Mucosa of descending colon (tissue), 3 donors: ENCODE results near the gene FAM89A. TPM values are rescaled to one million over a fixed set of nuclear protein-coding genes. Genes with fewer than 3 reads are reported as not detected.
A peak's percentile ranks its signal among the peaks of the same experiment; 100 is the strongest.
"Not testable (repeated sequence)": the region's sequence is repeated elsewhere in the genome, so short reads cannot be mapped to it uniquely, and the experiment has no call there.

Experiments used
- ATAC-seq: fragments of 200-7000 bp; cut with Tn5 transposase; one replicate; pipeline ENCODE4 v1.9.1; 2020; ENCODE audit warnings: mild to moderate bottlenecking, moderate library complexity
- DNase-seq, 3 donors: peaks; one replicate each; pipeline ENCODE4 v3.0.0-alpha.2; 2020
- H3K36me3 ChIP-seq: fragments of 200-600 bp; one replicate; pipeline ENCODE4 v1.8.0; 2021; ENCODE audit warnings: low read depth, mild to moderate bottlenecking
- H3K4me1 ChIP-seq: fragments of 200-600 bp; one replicate; pipeline ENCODE4 v1.8.0; 2021; ENCODE audit warnings: low read depth, mild to moderate bottlenecking
- H3K4me3 ChIP-seq: fragments of 200-600 bp; one replicate; pipeline ENCODE4 v1.8.0; 2021; ENCODE audit warnings: mild to moderate bottlenecking
- H3K9me3 ChIP-seq: fragments of 200-600 bp; one replicate; pipeline ENCODE4 v1.8.0; 2021; ENCODE audit warnings: mild to moderate bottlenecking
- CTCF ChIP-seq: fragments of 200-600 bp; IDR thresholded peaks from one replicate; pipeline ENCODE4 v1.8.0; 2022; ENCODE audit warnings: antibody characterized with exemption, mild to moderate bottlenecking
- intact Hi-C, 2 donors: fragments of 100-400 bp; cut with DNase I in 1 of 2; cut with micrococcal nuclease in 1 of 2; formaldehyde crosslinking; loops; one replicate each; pipeline versions ENCODE4 v1.11.0 to v1.11.1; 2022; cut with DNase I, micrococcal nuclease
- total RNA-seq, 3 donors: library from RNA; stranded (reverse); fragmentation: NEBNext Ultra II Directional in 2 of 3; extraction: Animal tissue kit (Norgen Biotek cat#: 25700) in 2 of 3; gene quantifications; one replicate each; pipeline versions ENCODE4 v1.2.1 to v1.2.4, GENCODE V29; 2021 to 2023
- donor health status: DM: no; HTN: no; CAD: no; lungs with moderate emphysema.
- donor health status: DM: no; HTN: no; CAD: no.
- donor health status: DM: no; HTN: yes; CAD: no.

The FAM89A gene
- total RNA-seq, 3 donors from 2014 or later: 2.2 to 4.4 (median 3.0) TPM

DNA sequence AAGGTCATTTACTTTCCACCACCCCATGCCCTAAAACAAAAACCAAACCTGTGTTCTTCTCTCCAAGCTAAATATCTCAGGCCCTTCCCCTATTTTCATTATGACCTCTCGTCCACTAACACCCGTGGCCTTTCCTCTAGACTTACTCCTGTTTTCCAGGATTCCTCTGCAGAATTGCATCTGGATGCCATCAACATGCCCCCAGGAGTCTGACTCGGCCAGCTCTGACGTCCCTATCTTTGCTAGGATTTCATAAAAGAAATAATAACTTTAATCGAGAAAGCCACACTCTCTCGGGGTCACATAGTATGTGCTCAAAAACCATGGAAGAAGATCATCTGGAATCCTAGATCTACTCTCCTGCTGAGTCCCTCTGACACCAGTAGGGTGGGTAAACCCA is 13.5 kb downstream of the FAM89A start:
- Histone ChIP-seq H3K9me3 (no peaks in the 10 kb centered on the region), H3K36me3 (no peaks in the 10 kb centered on the region), H3K4me1 (no peaks in the 10 kb centered on the region), H3K4me3 (no peak overlapping the region)
- intact Hi-C loops: no loop called here
- DNase-seq (no peak), ATAC-seq (no peak)
- no peak for TF ChIP-seq CTCF

DNA sequence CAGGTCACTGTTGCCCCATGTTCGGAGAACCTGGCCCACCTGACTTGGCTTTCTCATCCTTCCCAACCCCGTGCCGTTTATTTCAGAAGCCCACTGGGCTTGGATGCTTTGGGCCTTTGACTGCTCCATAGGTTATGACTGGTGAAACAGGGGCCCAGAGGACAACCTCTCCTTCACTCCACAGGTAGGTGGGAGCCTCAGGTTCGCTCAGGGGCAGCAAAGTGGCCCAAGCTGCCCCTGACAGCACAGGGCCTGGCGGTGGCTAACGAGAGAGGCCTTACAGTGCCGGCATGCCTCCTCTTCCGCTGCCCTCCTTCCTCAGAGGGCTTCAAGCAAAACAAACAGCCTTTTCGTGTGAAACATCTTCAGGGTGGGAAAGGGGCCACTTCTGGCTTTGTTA is 16.9 kb downstream of the FAM89A start:
- DNase-seq (no peak), ATAC-seq (no peak)
- Histone ChIP-seq H3K4me1 (no peaks in the 10 kb centered on the region), H3K9me3 (no peaks in the 10 kb centered on the region), H3K4me3 (no peak overlapping the region), H3K36me3 (no peaks in the 10 kb centered on the region)
- TF ChIP-seq CTCF: no peak
- intact Hi-C loops: no loop called here

DNA sequence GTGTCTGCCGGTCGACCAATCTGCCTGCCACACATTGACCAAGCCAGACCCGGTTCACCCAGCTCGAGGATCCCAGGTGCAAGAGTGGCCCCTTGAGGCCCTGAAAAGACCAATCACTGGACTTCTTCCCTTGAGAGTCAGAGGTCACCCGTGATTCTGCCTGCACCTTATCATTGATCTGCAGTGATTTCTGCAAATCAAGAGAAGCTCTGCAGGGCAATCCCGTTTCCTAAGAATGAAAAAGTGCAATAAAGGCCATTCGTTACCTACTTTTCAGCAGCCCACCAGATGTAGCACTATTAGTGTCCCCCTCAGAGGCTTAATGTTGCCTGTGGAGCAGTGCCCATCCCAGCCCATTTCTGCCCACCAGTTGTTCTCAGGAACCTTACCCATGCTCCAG is 17.5 kb downstream of the FAM89A start:
- H3K4me3 ChIP-seq, DNase-seq, intact Hi-C loops, H3K4me1 ChIP-seq, H3K36me3 ChIP-seq, ATAC-seq, H3K9me3 ChIP-seq: not testable (repeated sequence)

DNA sequence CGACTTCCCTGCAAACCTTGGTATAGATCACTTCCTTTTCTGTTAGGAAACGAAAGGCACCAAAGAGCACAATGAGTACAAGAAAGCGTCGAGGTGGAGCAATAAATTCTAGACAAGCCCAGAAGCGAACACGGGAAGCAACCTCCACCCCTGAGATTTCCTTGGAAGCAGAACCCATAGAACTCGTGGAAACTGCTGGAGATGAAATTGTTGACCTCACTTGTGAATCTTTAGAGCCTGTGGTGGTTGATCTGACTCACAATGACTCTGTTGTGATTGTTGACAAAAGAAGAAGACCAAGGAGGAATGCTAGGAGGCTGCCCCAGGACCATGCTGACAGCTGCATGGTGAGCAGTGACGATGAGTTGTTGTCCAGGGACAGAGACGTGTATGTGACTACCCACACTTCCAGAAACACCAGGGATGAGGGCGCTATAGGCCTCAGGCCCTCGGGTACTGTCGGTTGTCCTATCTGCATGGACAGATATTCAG is 18.5 kb downstream of the FAM89A start:
- no peaks in the 10 kb centered on the region for H3K4me1 ChIP-seq
- no peak for TF ChIP-seq CTCF
- no peaks in the 10 kb centered on the region for H3K9me3 ChIP-seq
- intact Hi-C loops: no loop called here
- ATAC-seq (no peak), DNase-seq (no peak)
- H3K36me3 ChIP-seq: no peaks in the 10 kb centered on the region
- no peak overlapping the region for H3K4me3 ChIP-seq

GRCh38 chr1:231020816-231021215 is 19.2 kb downstream of the FAM89A start:
- Histone ChIP-seq H3K9me3 (no peaks in the 10 kb centered on the region), H3K36me3 (no peaks in the 10 kb centered on the region), H3K4me3 (no peak overlapping the region), H3K4me1 (no peaks in the 10 kb centered on the region)
- DNase-seq (no peak), ATAC-seq (peak; percentile 16)
- TF ChIP-seq CTCF: no peak
- intact Hi-C loops: no loop called here

- ATAC-seq (peak; percentile 7), DNase-seq (no peak)
- no peaks in the 10 kb centered on the region for H3K36me3 ChIP-seq
- intact Hi-C loops: no loop called here
- H3K9me3 ChIP-seq: no peaks in the 10 kb centered on the region
- H3K4me3 ChIP-seq: no peak overlapping the region
- no peak for TF ChIP-seq CTCF
- no peaks in the 10 kb centered on the region for H3K4me1 ChIP-seq
Observed at GRCh38 chr1:231020139-231020601, 19.9 kb downstream of the FAM89A start.
